HEK293 (cell line): Measurements from ENCODE around the gene GHRHR.

Source experiments
- CTCF ChIA-PET: fragments of 350-600 bp; formaldehyde crosslinking; extraction: SDS; loops from one replicate; lab custom pipeline; 2021; ENCODE audit warnings: antibody characterized with exemption; lab: Yijun Ruan, JAX
- POLR2A ChIA-PET: fragments of 300-600 bp; formaldehyde crosslinking; extraction: SDS; loops from one replicate; lab custom pipeline; 2020; ENCODE audit warnings: antibody characterized with exemption, inconsistent platforms; lab: Yijun Ruan, JAX
- H3K27ac ChIP-seq: fragments of 200-500 bp; sonication (Bioruptor generic); 2 replicates; pipeline ENCODE4 v1.5.1; 2014; ENCODE audit warnings: low read depth, low read length, control low read depth, inconsistent platforms; ENCODE audit errors: extremely low read depth
- H3K36me3 ChIP-seq, 2 experiments: fragments of 200-500 bp in 1 of 2; sonication (Bioruptor generic) in 1 of 2; 1 replicate in 1 of 2; 2 replicates in 1 of 2; pipeline ENCODE4 v1.5.1; 2014 to 2017; ENCODE audit warnings: inconsistent platforms in 2 of 2, low read length in 2 of 2; ENCODE audit not compliant: control insufficient read depth in 2 of 2, insufficient read depth in 1 of 2
- H3K4me1 ChIP-seq: fragments of 200-500 bp; sonication (Bioruptor generic); 2 replicates; pipeline ENCODE4 v1.5.1; 2014; ENCODE audit warnings: mild to moderate bottlenecking, low read length, inconsistent platforms; ENCODE audit not compliant: control insufficient read depth, insufficient read depth
- H3K4me3 ChIP-seq: 2 replicates; pipeline ENCODE4 v1.5.1; 2011; ENCODE audit warnings: low read depth, mild to moderate bottlenecking, control low read depth, low read length, moderate library complexity
- H3K9me3 ChIP-seq: fragments of 200-500 bp; sonication (Bioruptor generic); 2 replicates; pipeline ENCODE4 v1.5.1; 2014; ENCODE audit warnings: low read depth, low read length, inconsistent platforms; ENCODE audit not compliant: control insufficient read depth, insufficient read depth
- CTCF ChIP-seq: fragments of 450-650 bp; formaldehyde crosslinking; IDR thresholded peaks from 2 replicates; pipeline ENCODE4 v1.5.1; 2016; ENCODE audit warnings: missing biosample characterization, missing genetic modification characterization
- EGR2 ChIP-seq: fragments of 450-650 bp; formaldehyde crosslinking; IDR thresholded peaks from 2 replicates; pipeline ENCODE4 v1.5.1; 2016; ENCODE audit warnings: low read depth, missing biosample characterization, missing genetic modification characterization
- GLIS1 ChIP-seq: fragments of 450-650 bp; formaldehyde crosslinking; IDR thresholded peaks from 2 replicates; pipeline ENCODE4 v1.5.1; 2016; ENCODE audit warnings: missing biosample characterization, missing genetic modification characterization
- GLIS2 ChIP-seq: fragments of 450-650 bp; formaldehyde crosslinking; IDR thresholded peaks from 2 replicates; pipeline ENCODE4 v1.5.1; 2016; ENCODE audit warnings: missing biosample characterization, missing genetic modification characterization
- HOXC10 ChIP-seq: sonication (generic); formaldehyde crosslinking; IDR thresholded peaks from 2 replicates; pipeline ENCODE4 v1.8.1; 2023; ENCODE audit warnings: mild to moderate bottlenecking, missing genetic modification reagents
- IKZF3 ChIP-seq: fragments of 450-650 bp; IDR thresholded peaks from 2 replicates; pipeline ENCODE4 v1.5.0; 2018; ENCODE audit warnings: missing biosample characterization, mild to moderate bottlenecking, missing genetic modification characterization, moderate library complexity
- KLF17 ChIP-seq: fragments of 450-650 bp; formaldehyde crosslinking; IDR thresholded peaks from 2 replicates; pipeline ENCODE4 v1.5.1; 2016; ENCODE audit warnings: missing biosample characterization, missing genetic modification characterization
- OSR2 ChIP-seq: fragments of 450-650 bp; formaldehyde crosslinking; IDR thresholded peaks from 2 replicates; pipeline ENCODE4 v1.5.1; 2016; ENCODE audit warnings: missing biosample characterization, missing genetic modification characterization
- PBX3 ChIP-seq: sonication (generic); formaldehyde crosslinking; IDR thresholded peaks from 2 replicates; pipeline ENCODE4 v1.8.1; 2022; ENCODE audit warnings: mild to moderate bottlenecking, moderate library complexity, missing genetic modification reagents
- REPIN1 ChIP-seq: fragments of 450-650 bp; formaldehyde crosslinking; IDR thresholded peaks from 2 replicates; pipeline ENCODE4 v1.5.1; 2017; ENCODE audit warnings: missing biosample characterization, missing genetic modification characterization, low read depth
- ZBTB20 ChIP-seq: fragments of 450-650 bp; formaldehyde crosslinking; IDR thresholded peaks from 2 replicates; pipeline ENCODE4 v1.5.1; 2016; ENCODE audit warnings: missing biosample characterization, missing genetic modification characterization
- ZFP37 ChIP-seq: fragments of 450-650 bp; formaldehyde crosslinking; IDR thresholded peaks from 2 replicates; pipeline ENCODE4 v1.5.1; 2016; ENCODE audit warnings: missing biosample characterization, missing genetic modification characterization
- ZFP69B ChIP-seq: fragments of 450-650 bp; formaldehyde crosslinking; IDR thresholded peaks from 2 replicates; pipeline ENCODE4 v1.5.1; 2016; ENCODE audit warnings: missing biosample characterization, missing genetic modification characterization
- ZIC2 ChIP-seq: fragments of 450-650 bp; formaldehyde crosslinking; IDR thresholded peaks from 2 replicates; pipeline ENCODE4 v1.5.1; 2016; ENCODE audit warnings: missing biosample characterization, missing genetic modification characterization
- ZNF155 ChIP-seq: fragments of 450-650 bp; formaldehyde crosslinking; IDR thresholded peaks from 2 replicates; pipeline ENCODE4 v1.5.1; 2016; ENCODE audit warnings: missing biosample characterization, missing genetic modification characterization
- ZNF2 ChIP-seq: fragments of 450-650 bp; formaldehyde crosslinking; IDR thresholded peaks from 2 replicates; pipeline ENCODE4 v1.5.1; 2016; ENCODE audit warnings: missing biosample characterization, missing genetic modification characterization
- ZNF221 ChIP-seq: fragments of 450-650 bp; formaldehyde crosslinking; IDR thresholded peaks from 2 replicates; pipeline ENCODE4 v1.5.1; 2017; ENCODE audit warnings: missing biosample characterization, missing genetic modification characterization, borderline replicate concordance
- ZNF266 ChIP-seq: fragments of 450-650 bp; formaldehyde crosslinking; IDR thresholded peaks from 2 replicates; pipeline ENCODE4 v1.5.1; 2016; ENCODE audit warnings: missing biosample characterization, missing genetic modification characterization, low read depth
- ZNF335 ChIP-seq: fragments of 450-650 bp; formaldehyde crosslinking; conservative IDR thresholded peaks from 2 replicates; pipeline ENCODE4 v1.5.1; 2016; ENCODE audit warnings: missing biosample characterization, missing genetic modification characterization
- ZNF37A ChIP-seq: fragments of 450-650 bp; IDR thresholded peaks from 2 replicates; pipeline ENCODE4 v1.5.1; 2018; ENCODE audit warnings: missing biosample characterization, missing genetic modification characterization
- ZNF398 ChIP-seq: fragments of 450-650 bp; formaldehyde crosslinking; IDR thresholded peaks from 2 replicates; pipeline ENCODE4 v1.5.1; 2017; ENCODE audit warnings: missing biosample characterization, missing genetic modification characterization
- ZNF404 ChIP-seq: fragments of 450-650 bp; formaldehyde crosslinking; IDR thresholded peaks from 2 replicates; pipeline ENCODE4 v1.5.1; 2017; ENCODE audit warnings: missing biosample characterization, missing genetic modification characterization
- ZNF416 ChIP-seq: fragments of 450-650 bp; formaldehyde crosslinking; IDR thresholded peaks from 2 replicates; pipeline ENCODE4 v1.5.1; 2016; ENCODE audit warnings: missing biosample characterization, missing genetic modification characterization
- ZNF501 ChIP-seq: fragments of 450-650 bp; formaldehyde crosslinking; IDR thresholded peaks from 2 replicates; pipeline ENCODE4 v1.5.1; 2016; ENCODE audit warnings: missing biosample characterization, missing genetic modification characterization
- ZNF621 ChIP-seq: fragments of 450-650 bp; formaldehyde crosslinking; IDR thresholded peaks from 2 replicates; pipeline ENCODE4 v1.5.1; 2017; ENCODE audit warnings: missing biosample characterization, missing genetic modification characterization
- ZNF624 ChIP-seq: fragments of 450-650 bp; formaldehyde crosslinking; IDR thresholded peaks from 2 replicates; pipeline ENCODE4 v1.5.1; 2017; ENCODE audit warnings: missing biosample characterization, missing genetic modification characterization
- ZNF654 ChIP-seq: fragments of 450-650 bp; formaldehyde crosslinking; IDR thresholded peaks from 2 replicates; pipeline ENCODE4 v1.5.1; 2016; ENCODE audit warnings: low read depth, missing biosample characterization, missing genetic modification characterization
- ZNF660 ChIP-seq: fragments of 450-650 bp; IDR thresholded peaks from 2 replicates; pipeline ENCODE4 v1.5.1; 2018; ENCODE audit warnings: missing biosample characterization, mild to moderate bottlenecking, missing genetic modification characterization
- ZNF747 ChIP-seq: fragments of 450-650 bp; formaldehyde crosslinking; IDR thresholded peaks from 2 replicates; pipeline ENCODE4 v1.5.1; 2016; ENCODE audit warnings: missing biosample characterization, missing genetic modification characterization
- ZNF76 ChIP-seq: fragments of 450-650 bp; formaldehyde crosslinking; IDR thresholded peaks from 2 replicates; pipeline ENCODE4; 2016; ENCODE audit warnings: low read depth, missing biosample characterization, missing genetic modification characterization, borderline replicate concordance
- ZNF776 ChIP-seq: fragments of 450-650 bp; formaldehyde crosslinking; IDR thresholded peaks from 2 replicates; pipeline ENCODE4 v1.5.0; 2017; ENCODE audit warnings: missing biosample characterization, missing genetic modification characterization, borderline replicate concordance

Gene GHRHR

GRCh38 chr7:30983042-30983913 is 19.5 kb downstream of the GHRHR start:
- TF ChIP-seq ZBTB20 (peak; percentile 73), GLIS1 (tag by site-specific recombination) (peak; percentile 48; the same call in 1 of the 2 replicates), EGR2 (tag by site-specific recombination) (no peak), ZNF621 (tag by site-specific recombination) (no peak), GLIS2 (tag by site-specific recombination) (0 out of 2 replicates have a peak, but pooled peaks have one; percentile 35), ZNF660 (tag by site-specific recombination) (0 out of 2 replicates have a peak, but pooled peaks have one; percentile 30), ZNF654 (tag by site-specific recombination) (peak; percentile 61), ZNF155 (tag by site-specific recombination) (0 out of 2 replicates have a peak, but pooled peaks have one; percentile 52), ZNF2 (tag by site-specific recombination) (peak; percentile 25; the same call in 1 of the 2 replicates), ZNF335 (peak; percentile 54), ZNF404 (tag by site-specific recombination) (no peak), ZFP37 (tag by site-specific recombination) (no peak), CTCF (peak; percentile 85), ZIC2 (tag by site-specific recombination) (peak; percentile 29), ZNF266 (tag by site-specific recombination) (0 out of 2 replicates have a peak, but pooled peaks have one; percentile 23), ZNF398 (tag by site-specific recombination) (no peak)
- ChIA-PET CTCF (interaction anchor here (0.5 to 7.0 kb wide), 54 partner anchors 8 to 1020 kb away, joined by 3 to 373 read pairs (median 4); partner anchors contain the start of gene ADCYAP1R1), POLR2A (interaction anchor here (1.6 kb wide), 1 partner anchor 139 kb away, joined by 16 read pairs; no protein-coding TSS in a partner anchor)
- H3K4me1 ChIP-seq: no peaks in the 10 kb centered on the region
- H3K9me3 ChIP-seq: no peaks in the 10 kb centered on the region
- no peak overlapping the region for H3K27ac ChIP-seq
- H3K36me3 ChIP-seq: no peaks in the 10 kb centered on the region
- H3K4me3 ChIP-seq: no peak overlapping the region

- CTCF ChIA-PET: interaction anchor here (0.5 to 7.0 kb wide), 44 partner anchors 9 to 1020 kb away, joined by 3 to 373 read pairs (median 4); partner anchors contain the start of gene ADCYAP1R1
- TF ChIP-seq OSR2: no peak
- TF ChIP-seq ZNF776 (tag by site-specific recombination): no peak
- no peak for TF ChIP-seq ZNF37A (tag by site-specific recombination)
- no peak for TF ChIP-seq GLIS2 (tag by site-specific recombination)
- no peak for TF ChIP-seq ZNF221 (tag by site-specific recombination)
- TF ChIP-seq ZNF624 (tag by site-specific recombination): no peak
- no peak for TF ChIP-seq ZNF76 (tag by site-specific recombination)
- no peak for TF ChIP-seq IKZF3 (tag by site-specific recombination)
- no peak for TF ChIP-seq HOXC10 (CRISPR knock-in tag)
- no peak for TF ChIP-seq ZNF416 (tag by site-specific recombination)
- no peak for TF ChIP-seq REPIN1
- no peak for TF ChIP-seq ZNF747 (tag by site-specific recombination)
- no peak for TF ChIP-seq KLF17 (tag by site-specific recombination)
- TF ChIP-seq PBX3 (CRISPR knock-in tag): no peak
- TF ChIP-seq ZFP69B (tag by site-specific recombination): no peak
- no peak for TF ChIP-seq ZNF501
Measured at GRCh38 chr7:30983914-30984247, 20.1 kb downstream of the GHRHR start.

More at GRCh38 chr7:30983914-30984247, 20.1 kb downstream of the GHRHR start:
- H3K4me1 ChIP-seq: no peaks in the 10 kb centered on the region
- no peaks in the 10 kb centered on the region for H3K9me3 ChIP-seq
- no peak overlapping the region for H3K4me3 ChIP-seq
- POLR2A ChIA-PET: interaction anchor here (1.6 kb wide), 1 partner anchor 139 kb away, joined by 16 read pairs; no protein-coding TSS in a partner anchor
- no peaks in the 10 kb centered on the region for H3K36me3 ChIP-seq
- H3K27ac ChIP-seq: no peak overlapping the region
